Inflammatory macrophage treated with lipopolysaccharide for 4 hours (primary cell): ENCODE results near the gene FAM169A.
"Not testable (repeated sequence)": the region's sequence is repeated elsewhere in the genome, so short reads cannot be mapped to it uniquely, and the experiment has no call there.

Experiments
- DNase-seq: peaks from one replicate; pipeline ENCODE4 v3.0.0-alpha.2; 2020

FAM169A gene

GRCh38 chr5:74798977-74799911, 66.9 kb downstream of the FAM169A start:
- DNase-seq: no peak

DNA sequence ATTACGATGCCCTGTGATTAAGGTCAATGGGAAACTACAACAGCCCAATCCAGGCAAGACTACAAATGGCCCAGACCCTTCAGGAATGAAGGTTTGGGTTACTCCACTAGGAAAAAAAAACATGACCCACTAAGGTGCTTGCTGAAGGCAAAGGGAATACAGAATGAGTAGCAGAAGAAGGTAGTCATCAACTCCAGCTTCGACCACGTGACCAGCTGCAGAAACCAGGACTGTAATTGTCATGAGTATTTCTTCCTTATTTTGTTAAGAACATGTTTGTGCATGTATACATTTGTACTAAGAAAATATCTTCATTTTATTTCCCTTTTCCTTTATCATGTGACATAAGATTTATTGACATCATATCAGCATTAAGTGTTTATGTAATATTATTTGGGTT, 74.5 kb downstream of the FAM169A start:
- DNase-seq: not testable (repeated sequence)

- no peak for DNase-seq
These were observed 78.8 kb downstream of the FAM169A start for GRCh38 chr5:74787424-74787823.

- DNase-seq: no peak
These were observed 79.3 kb downstream of the FAM169A start for GRCh38 chr5:74786851-74787250.

GRCh38 chr5:74778609-74779008, 87.6 kb downstream of the FAM169A start:
- DNase-seq: no peak

DNA sequence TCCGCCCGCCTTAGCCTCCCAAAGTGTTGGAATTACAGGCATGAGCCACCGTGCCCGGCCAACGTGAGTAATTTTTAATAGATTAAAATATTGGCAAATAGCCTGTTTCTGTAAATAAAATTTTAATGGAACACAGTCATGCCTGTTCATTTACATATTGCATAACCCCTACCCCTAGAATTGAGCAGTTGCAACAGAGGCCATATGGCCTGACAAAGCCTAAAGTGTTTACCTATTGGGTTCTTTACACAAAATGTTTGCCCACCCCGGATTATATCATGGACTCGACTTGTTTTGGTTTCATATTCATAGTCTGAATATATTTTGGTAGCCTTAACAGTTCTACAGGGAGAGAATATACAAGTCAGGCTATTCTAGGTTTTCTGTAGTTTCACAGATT, 93.8 kb downstream of the FAM169A start:
- DNase-seq: peak; percentile 9

DNA sequence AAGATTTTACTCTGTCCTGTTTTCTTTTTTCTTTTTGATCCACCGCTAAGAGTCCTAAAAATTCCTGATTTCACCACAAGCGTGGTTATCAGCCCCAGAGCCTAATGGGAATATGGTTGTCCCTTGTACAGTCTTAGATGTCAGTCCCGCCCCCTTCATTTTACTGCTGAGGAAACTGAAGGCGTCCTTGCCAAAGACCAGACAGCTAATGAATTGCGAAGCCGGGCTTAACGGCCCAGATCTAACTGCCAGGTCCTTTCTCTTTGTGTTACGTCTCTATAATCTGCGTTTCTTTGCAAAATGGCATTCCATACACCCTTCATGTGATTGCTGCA, 98.6 kb downstream of the FAM169A start:
- peak; percentile 76 for DNase-seq

DNA sequence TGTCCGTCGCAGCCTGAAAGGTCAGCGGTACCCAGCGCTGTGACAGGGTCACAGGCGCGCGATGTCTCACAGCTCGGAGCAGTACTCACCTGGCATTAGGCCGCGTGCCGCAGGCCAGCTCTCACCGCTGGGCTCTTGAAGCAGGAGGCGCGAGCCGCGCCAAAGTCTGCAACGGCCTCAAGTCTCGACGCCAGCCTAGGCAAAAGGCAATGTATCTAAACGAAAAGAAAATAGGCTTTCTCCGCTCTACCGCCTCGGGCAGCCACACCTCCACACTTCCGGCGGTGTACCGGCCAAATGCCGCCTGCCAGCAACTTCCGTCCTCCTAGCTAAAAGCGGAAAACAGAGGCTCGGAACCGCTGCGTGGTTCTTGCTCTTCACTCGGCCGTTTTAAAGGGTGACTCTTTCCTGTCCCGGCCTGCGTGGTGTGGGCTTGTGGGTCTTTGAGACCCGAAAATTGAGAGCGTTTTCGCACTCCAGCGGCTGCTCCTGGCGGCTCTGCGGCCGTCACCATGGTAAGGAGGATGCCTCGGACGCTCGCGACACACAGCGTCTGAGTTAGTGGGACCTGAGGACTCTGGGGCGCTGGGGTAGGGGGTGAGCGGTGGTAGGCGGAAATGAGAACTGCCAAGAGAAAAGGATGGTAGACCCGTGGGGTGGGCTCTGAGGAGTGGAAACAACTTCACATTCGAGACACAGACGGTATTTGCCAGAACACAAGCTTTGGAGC, 99.2 kb downstream of the FAM169A start, which contains the start of the genes GFM2 and NSA2:
GFM2 (minus strand) TSS at position 269 of the 730 bp plus-strand sequence. CDS start 3,375 bp downstream, outside the sequence.
NSA2 (plus strand) TSS at position 401 of the 730 bp plus-strand sequence; CDS start at position 513, 112 bp downstream.
- peak; percentile 95 for DNase-seq

DNA sequence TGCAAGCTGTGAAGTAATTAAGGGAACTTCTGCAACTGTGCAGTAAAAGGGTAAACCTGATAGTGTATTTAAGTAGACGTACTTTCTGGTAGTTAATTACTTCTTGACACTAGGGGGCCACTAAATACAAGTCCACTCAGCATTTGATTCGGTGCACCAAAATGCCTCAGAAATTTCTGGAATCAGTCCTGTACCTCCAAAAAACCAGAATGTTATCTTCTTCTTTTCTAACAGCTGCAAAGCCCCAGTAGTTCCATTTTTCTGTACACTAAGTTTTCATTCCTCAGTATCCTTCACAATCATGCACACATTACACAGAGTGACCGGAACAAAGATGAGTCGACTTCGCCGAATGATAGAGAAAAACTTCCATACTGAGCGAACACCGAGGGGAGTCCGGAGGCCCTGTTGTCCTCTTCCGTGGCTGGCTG, 99.8 kb downstream of the FAM169A start:
- DNase-seq: peak; percentile 73

DNA sequence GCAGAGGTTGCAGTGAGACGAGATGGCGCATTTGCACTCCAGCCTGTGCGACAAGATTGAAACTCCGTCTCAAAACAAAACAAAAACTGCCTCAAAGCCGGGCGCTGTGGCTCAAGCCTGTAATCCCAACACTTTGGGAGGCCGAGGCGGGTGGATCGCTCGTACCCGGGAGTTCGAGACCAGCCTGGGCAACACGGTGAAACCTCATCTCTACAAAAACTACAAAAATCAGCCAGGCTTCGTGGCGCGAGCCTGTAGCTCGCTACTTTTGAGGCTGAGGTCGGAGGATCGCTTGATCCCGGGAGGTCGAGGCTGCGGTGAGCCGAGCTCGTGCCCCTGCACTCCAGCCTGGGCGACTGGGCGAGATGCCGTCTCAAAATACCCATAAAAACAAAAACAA, 100.3 kb downstream of the FAM169A start:
- DNase-seq: no peak

GRCh38 chr5:74765201-74765600, 101.0 kb downstream of the FAM169A start:
- no peak for DNase-seq

- DNase-seq: no peak
These were observed 102.7 kb downstream of the FAM169A start for GRCh38 chr5:74763504-74763903.

DNA sequence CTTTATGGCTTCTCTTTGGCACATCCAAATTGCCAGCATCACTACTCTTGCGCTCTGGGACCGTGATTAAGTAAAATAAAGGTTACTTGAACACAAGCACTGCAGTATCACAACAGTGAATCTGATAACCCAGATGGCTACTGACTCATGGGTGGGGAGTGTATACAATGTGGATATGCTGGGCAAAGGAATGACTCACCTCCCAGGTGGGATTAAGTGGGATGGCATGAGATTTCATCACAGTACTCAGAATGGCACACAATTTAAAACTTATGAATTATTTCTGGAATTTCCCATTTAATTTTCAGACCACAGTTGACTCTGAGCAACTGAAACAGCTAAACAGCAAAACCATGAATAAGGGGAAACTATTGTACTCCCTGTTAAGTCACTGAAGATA, 103.6 kb downstream of the FAM169A start:
- DNase-seq: no peak

- no peak for DNase-seq
These were observed 104.9 kb downstream of the FAM169A start for GRCh38 chr5:74761241-74761640.

- not testable (repeated sequence) for DNase-seq
These were observed 117.4 kb downstream of the FAM169A start for GRCh38 chr5:74748742-74749141.

DNA sequence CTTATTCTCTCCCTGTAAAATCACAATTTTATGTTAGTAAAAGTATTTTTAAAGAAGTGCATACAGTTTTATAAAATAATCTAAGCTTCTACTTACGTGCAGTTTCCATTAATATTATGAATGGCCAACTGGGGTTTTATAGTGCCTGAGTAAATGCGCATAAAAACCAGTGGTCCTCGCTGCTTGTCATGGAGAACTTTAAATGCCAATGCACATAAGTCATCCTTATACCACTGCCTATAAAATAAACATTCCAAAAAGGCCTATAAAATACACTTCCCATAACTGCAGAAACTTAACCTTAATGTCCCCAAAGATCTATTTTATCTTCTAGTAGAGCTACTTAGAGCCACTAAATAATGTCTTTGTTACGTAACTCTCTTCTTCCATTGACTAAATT, 127.8 kb downstream of the FAM169A start:
- no peak for DNase-seq

DNA sequence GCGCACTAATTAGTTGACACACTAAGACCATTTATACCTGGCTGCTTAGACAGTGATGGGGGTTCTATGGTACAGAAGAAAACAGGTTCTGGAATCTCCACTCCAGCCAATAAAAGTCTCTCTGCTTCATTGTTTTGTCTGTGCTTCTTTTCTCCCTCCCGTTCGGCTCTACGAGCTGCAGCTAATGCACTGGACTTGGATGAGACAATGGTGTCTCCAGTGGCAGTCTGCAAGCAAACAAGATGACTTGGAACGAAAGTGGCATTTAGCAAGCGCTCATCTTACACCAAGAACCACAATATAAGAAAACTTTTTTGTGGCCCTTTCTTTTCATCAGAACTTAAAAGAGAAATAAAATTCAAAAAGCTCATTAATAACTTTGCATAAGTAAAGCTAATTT, 129.4 kb downstream of the FAM169A start:
- DNase-seq: no peak
